Fibroblast of peridontal ligament (primary cell): ENCODE data around the gene OR11G2.
"Not testable (repeated sequence)": the region's sequence is repeated elsewhere in the genome, so short reads cannot be mapped to it uniquely, and the experiment has no call there.

ENCODE experiments used
- DNase-seq: peaks from one replicate; pipeline ENCODE4 v3.0.0-alpha.2; 2010; ENCODE audit errors: extremely low read depth

Gene OR11G2

DNA sequence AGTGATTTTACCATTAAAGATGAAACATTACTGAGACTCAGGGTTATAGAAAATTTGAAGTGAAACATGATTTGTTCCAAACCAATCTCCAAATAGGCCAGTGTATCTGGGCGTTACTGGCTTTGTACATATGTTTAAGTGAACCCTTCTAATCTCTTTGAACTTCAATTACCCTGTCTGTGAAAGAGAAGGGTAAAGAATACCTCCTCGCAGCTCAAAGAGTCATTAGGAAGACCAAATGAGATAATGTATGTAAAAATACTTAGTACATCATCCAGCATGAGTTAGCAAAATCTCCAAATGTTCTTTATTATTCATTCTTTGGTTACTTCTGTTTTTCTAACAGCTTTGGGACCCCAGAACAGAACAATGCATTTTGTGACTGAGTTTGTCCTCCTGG, 32.7 kb downstream of the OR11G2 start, which contains the start of gene OR11H6:
OR11H6 (plus strand) TSS at position 301 of the 400 bp plus-strand sequence; CDS start at position 301, 0 bp downstream.
- no peak for DNase-seq

DNA sequence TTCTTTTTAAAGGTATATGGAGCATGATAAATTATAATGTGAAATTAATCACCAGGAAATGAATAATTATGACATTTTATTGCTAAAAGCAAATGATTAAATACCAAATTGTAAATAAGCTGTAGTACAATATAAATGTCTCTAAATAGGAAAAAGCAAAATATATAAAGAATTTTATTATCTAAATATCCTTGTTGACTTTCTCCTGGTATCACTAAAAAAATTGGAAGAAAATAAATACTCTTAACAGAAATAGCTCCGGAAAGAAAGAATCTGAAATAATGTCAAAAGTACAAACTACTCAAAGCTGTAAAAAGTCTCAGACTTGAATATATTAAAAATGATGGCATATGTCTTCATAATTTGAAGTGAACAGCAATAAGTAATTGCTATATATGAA, 38.0 kb downstream of the OR11G2 start, which contains the start of gene OR11H7:
OR11H7 (plus strand) TSS at position 301 of the 400 bp plus-strand sequence.
- no peak for DNase-seq

- DNase-seq: not testable (repeated sequence)
Observed at GRCh38 chr14:20235415-20235814, 44.7 kb downstream of the OR11G2 start.

DNA sequence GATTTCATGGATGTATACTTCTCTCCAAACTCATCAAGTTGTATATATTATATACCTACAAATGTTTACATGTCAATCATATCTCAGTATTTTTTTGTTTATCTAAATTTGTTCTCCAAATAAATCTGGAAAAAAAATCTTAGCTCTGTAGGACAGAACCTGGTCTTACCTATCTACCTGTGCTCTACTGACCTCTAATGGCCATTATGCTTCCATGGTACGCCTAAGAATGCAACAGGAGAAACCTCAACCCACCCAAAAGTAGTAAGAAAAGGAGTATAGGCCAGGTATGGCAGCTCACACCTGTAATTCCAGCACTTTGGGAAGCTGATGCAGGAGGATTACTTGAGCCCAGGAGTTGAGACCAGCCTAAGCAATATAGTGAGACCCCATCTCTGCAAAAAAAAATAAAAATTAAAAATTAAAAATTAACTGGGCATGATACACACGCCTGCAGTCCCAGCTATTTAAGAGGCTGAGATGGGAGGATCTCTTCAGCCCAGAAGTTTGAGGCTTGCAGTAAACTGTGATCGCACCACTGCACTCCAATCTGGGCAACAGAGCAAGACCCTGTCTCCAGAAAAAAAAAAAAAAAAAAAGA, 57.0 kb downstream of the OR11G2 start:
- no peak for DNase-seq
